Ishikawa (cell line): Measurements from ENCODE around the gene CRTC1.

Source experiments
- CEBPB ChIP-seq: IDR thresholded peaks from 2 replicates; pipeline ENCODE4 v1.6.1; 2012
- CREB1 ChIP-seq: IDR thresholded peaks from 2 replicates; pipeline ENCODE4 v1.6.1; 2012; ENCODE audit warnings: low read depth
- EGR1 ChIP-seq: IDR thresholded peaks from 2 replicates; pipeline ENCODE4 v1.6.1; 2012
- EP300 ChIP-seq: IDR thresholded peaks from 2 replicates; pipeline ENCODE4 v1.6.1; 2012; ENCODE audit warnings: borderline replicate concordance
- FOXM1 ChIP-seq: IDR thresholded peaks from 2 replicates; pipeline ENCODE4 v1.6.1; 2012; ENCODE audit warnings: low read depth, borderline replicate concordance
- NFIC ChIP-seq: IDR thresholded peaks from 2 replicates; pipeline ENCODE4 v1.6.1; 2012
- RAD21 ChIP-seq: IDR thresholded peaks from 2 replicates; pipeline ENCODE4 v1.6.1; 2012; ENCODE audit warnings: low read depth
- TAF1 ChIP-seq: IDR thresholded peaks from 2 replicates; pipeline ENCODE4 v1.6.1; 2012; ENCODE audit warnings: low read depth, mild to moderate bottlenecking
- TCF12 ChIP-seq: IDR thresholded peaks from 2 replicates; pipeline ENCODE4 v1.6.1; 2012; ENCODE audit warnings: low read depth
- TEAD4 ChIP-seq: IDR thresholded peaks from 2 replicates; pipeline ENCODE4 v1.6.1; 2012
- YY1 ChIP-seq: IDR thresholded peaks from 2 replicates; pipeline ENCODE4 v1.6.1; 2012; ENCODE audit warnings: low read depth
- ZBTB7A ChIP-seq: IDR thresholded peaks from 2 replicates; pipeline ENCODE4 v1.6.1; 2012; ENCODE audit warnings: low read depth
- TF ChIP-seq, protein P1 (sequence below): IDR thresholded peaks from 2 replicates; pipeline ENCODE4 v1.6.1; 2012
- TF ChIP-seq, protein P2 (sequence below): IDR thresholded peaks from 2 replicates; pipeline ENCODE4 v1.6.1; 2012
- TF ChIP-seq, protein P3 (sequence below): IDR thresholded peaks from 2 replicates; pipeline ENCODE4 v1.6.1; 2012; ENCODE audit warnings: low read depth, mild to moderate bottlenecking

CRTC1 gene

DNA sequence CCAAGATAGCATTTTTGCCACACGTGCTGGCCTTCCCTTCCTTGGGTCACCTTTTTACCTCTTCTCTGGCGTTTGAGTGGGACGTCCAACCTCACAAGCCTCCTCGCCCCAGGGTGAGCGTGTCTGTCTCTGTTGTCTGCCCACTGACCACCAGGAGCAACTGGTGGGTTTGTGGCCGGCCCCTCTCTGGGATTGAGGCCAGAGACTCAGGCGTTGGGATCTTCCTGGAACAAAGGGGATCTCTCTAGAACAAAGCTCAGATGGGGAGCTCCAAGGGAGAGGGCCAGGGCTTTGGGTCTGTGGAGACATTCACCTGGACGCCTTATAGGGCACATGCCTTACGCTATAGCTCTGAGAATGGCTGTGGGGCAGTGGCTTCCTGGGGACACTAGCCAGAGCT, 90.2 kb downstream of the CRTC1 start:
- TF ChIP-seq, protein P1, sequence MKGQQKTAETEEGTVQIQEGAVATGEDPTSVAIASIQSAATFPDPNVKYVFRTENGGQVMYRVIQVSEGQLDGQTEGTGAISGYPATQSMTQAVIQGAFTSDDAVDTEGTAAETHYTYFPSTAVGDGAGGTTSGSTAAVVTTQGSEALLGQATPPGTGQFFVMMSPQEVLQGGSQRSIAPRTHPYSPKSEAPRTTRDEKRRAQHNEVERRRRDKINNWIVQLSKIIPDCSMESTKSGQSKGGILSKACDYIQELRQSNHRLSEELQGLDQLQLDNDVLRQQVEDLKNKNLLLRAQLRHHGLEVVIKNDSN, result no peak
- TF ChIP-seq TEAD4 (no peak), CEBPB (no peak), EGR1 (no peak), TAF1 (no peak), EP300 (no peak), FOXM1 (no peak), YY1 (no peak), NFIC (no peak), TCF12 (no peak), ZBTB7A (no peak), RAD21 (no peak), CREB1 (no peak)

DNA sequence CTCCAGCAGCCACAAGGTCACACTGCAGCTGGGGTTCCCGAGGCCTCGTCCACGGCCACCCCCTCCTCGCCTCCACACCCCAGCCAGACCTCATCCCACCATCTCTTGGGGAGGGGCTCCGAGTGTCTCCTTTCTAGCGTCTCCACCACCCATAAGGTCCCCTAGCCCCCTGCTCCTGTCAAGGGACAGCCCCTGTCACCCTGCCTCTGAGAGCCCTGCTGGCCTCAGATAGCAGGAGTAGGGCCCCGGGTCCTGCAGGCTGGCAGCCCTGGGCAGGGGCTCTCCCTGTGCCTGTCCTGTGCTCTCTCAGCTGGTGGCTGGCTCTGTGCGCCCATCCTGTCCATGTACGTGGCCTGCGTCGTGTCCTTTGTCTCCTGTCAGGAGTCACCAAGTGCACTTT, 90.6 kb downstream of the CRTC1 start:
- TF ChIP-seq TEAD4, result no peak

DNA sequence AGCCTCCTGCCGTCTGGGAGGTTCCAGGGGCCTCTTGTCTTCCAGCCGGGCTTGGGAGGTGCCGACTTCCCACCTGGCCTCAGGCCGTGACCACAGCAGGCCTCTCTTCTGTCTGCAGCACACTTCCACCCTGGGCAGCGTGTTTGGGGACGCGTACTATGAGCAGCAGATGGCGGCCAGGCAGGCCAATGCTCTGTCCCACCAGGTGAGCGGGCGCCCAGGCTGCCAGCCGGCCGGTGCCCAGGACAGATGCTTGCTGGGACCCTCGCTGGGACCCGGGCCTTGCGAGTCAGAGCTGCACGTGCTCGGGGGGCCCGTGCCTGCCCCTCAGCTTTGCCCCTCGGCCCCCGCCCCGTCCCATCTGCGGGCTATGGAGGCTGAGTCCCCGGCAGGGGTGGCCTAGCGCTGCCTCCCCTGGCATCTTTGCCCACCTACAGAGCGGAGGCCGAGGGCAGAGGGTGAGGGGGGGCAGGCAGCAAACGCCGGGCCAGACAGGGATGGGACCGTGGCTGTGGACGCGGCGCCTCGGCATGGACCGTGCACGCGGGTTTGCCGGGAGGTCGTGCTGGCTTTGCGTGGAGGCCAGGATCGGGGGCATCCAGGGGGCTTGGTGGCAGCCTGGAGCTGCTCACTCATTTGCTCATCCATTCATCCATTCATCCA, 91.4 kb downstream of the CRTC1 start:
- no peak for TF ChIP-seq EP300
- TF ChIP-seq TCF12, result no peak
- no peak for TF ChIP-seq RAD21

DNA sequence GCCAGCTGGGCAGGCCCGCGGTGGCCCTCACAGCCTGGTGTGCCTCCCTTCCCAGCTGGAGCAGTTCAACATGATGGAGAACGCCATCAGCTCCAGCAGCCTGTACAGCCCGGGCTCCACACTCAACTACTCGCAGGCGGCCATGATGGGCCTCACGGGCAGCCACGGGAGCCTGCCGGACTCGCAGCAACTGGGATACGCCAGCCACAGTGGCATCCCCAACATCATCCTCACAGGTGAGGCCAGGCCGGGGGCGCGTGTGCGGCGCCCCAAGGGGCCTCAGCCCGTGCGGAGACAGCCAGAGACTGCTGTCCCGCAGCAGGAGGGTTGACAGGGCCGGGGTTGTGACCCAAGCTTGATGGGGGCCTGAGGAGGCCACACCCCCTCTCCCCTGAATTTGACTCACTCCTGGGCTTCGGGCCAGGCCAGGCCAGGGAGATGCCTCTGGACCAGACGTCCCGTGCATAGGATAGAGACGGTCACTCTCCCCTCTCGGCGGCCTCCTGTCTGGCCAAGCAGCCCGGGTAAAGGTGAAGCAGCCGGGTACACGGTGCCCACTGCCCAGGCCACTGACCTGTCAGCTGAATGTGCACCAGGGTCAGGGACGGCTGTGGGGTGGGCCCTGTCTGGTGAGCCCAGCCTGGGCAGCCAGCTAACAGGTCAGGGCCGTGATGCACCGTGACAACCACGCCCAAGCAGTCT, 92.3 kb downstream of the CRTC1 start:
- TF ChIP-seq CREB1 (no peak), NFIC (no peak), TEAD4 (no peak), EGR1 (no peak), TCF12 (no peak), ZBTB7A (no peak), FOXM1 (no peak), CEBPB (no peak), YY1 (no peak), TAF1 (no peak), RAD21 (no peak), EP300 (no peak)
- TF ChIP-seq, protein P2, sequence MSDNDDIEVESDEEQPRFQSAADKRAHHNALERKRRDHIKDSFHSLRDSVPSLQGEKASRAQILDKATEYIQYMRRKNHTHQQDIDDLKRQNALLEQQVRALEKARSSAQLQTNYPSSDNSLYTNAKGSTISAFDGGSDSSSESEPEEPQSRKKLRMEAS, result no peak
- TF ChIP-seq, protein P1, result no peak
- TF ChIP-seq, protein P3, sequence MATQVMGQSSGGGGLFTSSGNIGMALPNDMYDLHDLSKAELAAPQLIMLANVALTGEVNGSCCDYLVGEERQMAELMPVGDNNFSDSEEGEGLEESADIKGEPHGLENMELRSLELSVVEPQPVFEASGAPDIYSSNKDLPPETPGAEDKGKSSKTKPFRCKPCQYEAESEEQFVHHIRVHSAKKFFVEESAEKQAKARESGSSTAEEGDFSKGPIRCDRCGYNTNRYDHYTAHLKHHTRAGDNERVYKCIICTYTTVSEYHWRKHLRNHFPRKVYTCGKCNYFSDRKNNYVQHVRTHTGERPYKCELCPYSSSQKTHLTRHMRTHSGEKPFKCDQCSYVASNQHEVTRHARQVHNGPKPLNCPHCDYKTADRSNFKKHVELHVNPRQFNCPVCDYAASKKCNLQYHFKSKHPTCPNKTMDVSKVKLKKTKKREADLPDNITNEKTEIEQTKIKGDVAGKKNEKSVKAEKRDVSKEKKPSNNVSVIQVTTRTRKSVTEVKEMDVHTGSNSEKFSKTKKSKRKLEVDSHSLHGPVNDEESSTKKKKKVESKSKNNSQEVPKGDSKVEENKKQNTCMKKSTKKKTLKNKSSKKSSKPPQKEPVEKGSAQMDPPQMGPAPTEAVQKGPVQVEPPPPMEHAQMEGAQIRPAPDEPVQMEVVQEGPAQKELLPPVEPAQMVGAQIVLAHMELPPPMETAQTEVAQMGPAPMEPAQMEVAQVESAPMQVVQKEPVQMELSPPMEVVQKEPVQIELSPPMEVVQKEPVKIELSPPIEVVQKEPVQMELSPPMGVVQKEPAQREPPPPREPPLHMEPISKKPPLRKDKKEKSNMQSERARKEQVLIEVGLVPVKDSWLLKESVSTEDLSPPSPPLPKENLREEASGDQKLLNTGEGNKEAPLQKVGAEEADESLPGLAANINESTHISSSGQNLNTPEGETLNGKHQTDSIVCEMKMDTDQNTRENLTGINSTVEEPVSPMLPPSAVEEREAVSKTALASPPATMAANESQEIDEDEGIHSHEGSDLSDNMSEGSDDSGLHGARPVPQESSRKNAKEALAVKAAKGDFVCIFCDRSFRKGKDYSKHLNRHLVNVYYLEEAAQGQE, result no peak

DNA sequence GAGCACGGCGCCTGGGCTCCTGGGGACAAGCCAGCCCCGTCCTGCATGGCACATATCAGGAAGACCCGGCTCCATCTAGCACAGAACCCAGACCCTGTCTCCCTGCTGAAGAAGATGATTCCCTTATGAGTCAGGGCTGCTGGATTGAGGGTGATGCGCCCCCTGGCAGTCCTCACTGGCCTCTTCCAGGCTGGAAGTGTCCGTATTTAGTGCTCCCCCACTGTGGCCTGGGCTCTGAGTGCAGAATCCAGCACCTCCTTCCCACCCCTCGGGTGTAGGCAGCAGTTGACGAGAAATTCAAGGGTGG, 92.8 kb downstream of the CRTC1 start:
- TF ChIP-seq, protein P1, result no peak
- TF ChIP-seq FOXM1 (no peak), CREB1 (no peak), ZBTB7A (no peak), TCF12 (no peak), TAF1 (no peak), NFIC (no peak), CEBPB (no peak), EP300 (no peak), RAD21 (no peak), EGR1 (no peak), YY1 (no peak), TEAD4 (no peak)
- TF ChIP-seq, protein P2, result no peak
- TF ChIP-seq, protein P3, result no peak
